Measurements from ENCODE around the gene DDX20. TPM values are rescaled to one million over a fixed set of nuclear protein-coding genes. Genes with fewer than 3 reads are reported as not detected.

The DDX20 gene
- total RNA-seq, 1 donor from 2014 or later, result 18.1 TPM

GRCh38 chr1:111776391-111776790 lies 20.7 kb downstream of the DDX20 start:
- DNase-seq (ENCODE audit: extremely low spot score, unreplicated experiment), result no peak
- Mint-ChIP-seq H3K27ac (no peak overlapping the region), H3K27me3 (peaks cover 15% of the 10 kb centered on the region), H3K9me3 (no peaks in the 10 kb centered on the region), H3K4me3 (no peak overlapping the region), H3K4me1 (ENCODE audit: unreplicated experiment) (no peaks in the 10 kb centered on the region), H3K36me3 (no peaks in the 10 kb centered on the region)
- no peak for TF ChIP-seq CTCF (conservative IDR thresholded peaks at IDR 0.05)

- Mint-ChIP-seq H3K36me3 (no peaks in the 10 kb centered on the region), H3K9me3 (no peaks in the 10 kb centered on the region), H3K27me3 (peaks cover 17% of the 10 kb centered on the region), H3K27ac (no peak overlapping the region), H3K4me3 (no peak overlapping the region), H3K4me1 (ENCODE audit: unreplicated experiment) (no peaks in the 10 kb centered on the region)
- TF ChIP-seq CTCF (conservative IDR thresholded peaks at IDR 0.05), result no peak
- DNase-seq (ENCODE audit: extremely low spot score, unreplicated experiment), result no peak
Observed at GRCh38 chr1:111776861-111777260, 21.2 kb downstream of the DDX20 start.

- H3K27me3 Mint-ChIP-seq, result peaks cover 17% of the 10 kb centered on the region
- no peaks in the 10 kb centered on the region for H3K36me3 Mint-ChIP-seq
- no peak for DNase-seq (ENCODE audit: extremely low spot score, unreplicated experiment)
- no peak for TF ChIP-seq CTCF (conservative IDR thresholded peaks at IDR 0.05)
- no peaks in the 10 kb centered on the region for H3K9me3 Mint-ChIP-seq
- H3K4me1 Mint-ChIP-seq (ENCODE audit: unreplicated experiment), result no peaks in the 10 kb centered on the region
- no peak overlapping the region for H3K4me3 Mint-ChIP-seq
- no peak overlapping the region for H3K27ac Mint-ChIP-seq
Observed at GRCh38 chr1:111777301-111777700, 21.6 kb downstream of the DDX20 start.

GRCh38 chr1:111778066-111778465 lies 22.4 kb downstream of the DDX20 start:
- Mint-ChIP-seq H3K4me1 (ENCODE audit: unreplicated experiment) (no peaks in the 10 kb centered on the region), H3K36me3 (no peaks in the 10 kb centered on the region), H3K27ac (no peak overlapping the region), H3K27me3 (peaks cover 17% of the 10 kb centered on the region), H3K4me3 (no peak overlapping the region), H3K9me3 (no peaks in the 10 kb centered on the region)
- no peak for DNase-seq (ENCODE audit: extremely low spot score, unreplicated experiment)
- TF ChIP-seq CTCF (conservative IDR thresholded peaks at IDR 0.05), result no peak

- Mint-ChIP-seq H3K4me3 (no peak overlapping the region), H3K27ac (no peak overlapping the region), H3K27me3 (peaks cover 17% of the 10 kb centered on the region), H3K4me1 (ENCODE audit: unreplicated experiment) (no peaks in the 10 kb centered on the region), H3K9me3 (no peaks in the 10 kb centered on the region), H3K36me3 (no peaks in the 10 kb centered on the region)
- TF ChIP-seq CTCF (conservative IDR thresholded peaks at IDR 0.05), result no peak
- DNase-seq (ENCODE audit: extremely low spot score, unreplicated experiment), result no peak
Observed at GRCh38 chr1:111778541-111779051, 22.9 kb downstream of the DDX20 start.

GRCh38 chr1:111779546-111779945 lies 23.8 kb downstream of the DDX20 start:
- H3K27ac Mint-ChIP-seq, result no peak overlapping the region
- H3K9me3 Mint-ChIP-seq, result no peaks in the 10 kb centered on the region
- no peak for DNase-seq (ENCODE audit: extremely low spot score, unreplicated experiment)
- no peaks in the 10 kb centered on the region for H3K36me3 Mint-ChIP-seq
- no peaks in the 10 kb centered on the region for H3K4me1 Mint-ChIP-seq (ENCODE audit: unreplicated experiment)
- H3K4me3 Mint-ChIP-seq, result no peak overlapping the region
- peaks cover 20% of the 10 kb centered on the region for H3K27me3 Mint-ChIP-seq
- no peak for TF ChIP-seq CTCF (conservative IDR thresholded peaks at IDR 0.05)
